NCI-H2081 treated with DMSO at 0.1 percent for 48 hours (cell line): ENCODE data around the gene MAML3.

Source experiments
- DNase-seq: peaks from one replicate; lab custom pipeline; 2025; lab: John Stamatoyannopoulos, UW

The MAML3 gene

GRCh38 chr4:140099983-140100382 is 54.0 kb downstream of the MAML3 start:
- no peak for DNase-seq

- no peak for DNase-seq
Measured at GRCh38 chr4:140098455-140099160, 55.4 kb downstream of the MAML3 start.

- no peak for DNase-seq
Measured at GRCh38 chr4:140097572-140097971, 56.4 kb downstream of the MAML3 start.

- DNase-seq: no peak
Measured at GRCh38 chr4:140096921-140097320, 57.1 kb downstream of the MAML3 start.

- no peak for DNase-seq
Measured at GRCh38 chr4:140096483-140096861, 57.5 kb downstream of the MAML3 start.

GRCh38 chr4:140095694-140096482 is 58.1 kb downstream of the MAML3 start:
- no peak for DNase-seq

- DNase-seq: no peak
Measured at GRCh38 chr4:140094438-140095420, 59.3 kb downstream of the MAML3 start.

GRCh38 chr4:140092094-140092851 is 61.7 kb downstream of the MAML3 start:
- DNase-seq: peak; percentile 50

- no peak for DNase-seq
Measured at GRCh38 chr4:140091305-140091704, 62.7 kb downstream of the MAML3 start.

GRCh38 chr4:140090215-140090731 is 63.7 kb downstream of the MAML3 start:
- no peak for DNase-seq

- no peak for DNase-seq
Measured at GRCh38 chr4:140089216-140089615, 64.8 kb downstream of the MAML3 start.

- DNase-seq: no peak
Measured at GRCh38 chr4:140088323-140088967, 65.5 kb downstream of the MAML3 start.

GRCh38 chr4:140085881-140086280 is 68.1 kb downstream of the MAML3 start:
- DNase-seq: no peak

- DNase-seq: no peak
Measured at GRCh38 chr4:140085062-140085622, 68.8 kb downstream of the MAML3 start.

- no peak for DNase-seq
Measured at GRCh38 chr4:140084385-140084784, 69.6 kb downstream of the MAML3 start.

GRCh38 chr4:140082391-140082755 is 71.6 kb downstream of the MAML3 start:
- no peak for DNase-seq

- DNase-seq: no peak
Measured at GRCh38 chr4:140081641-140082390, 72.2 kb downstream of the MAML3 start.

- no peak for DNase-seq
Measured at GRCh38 chr4:140080883-140081282, 73.1 kb downstream of the MAML3 start.

- no peak for DNase-seq
Measured at GRCh38 chr4:140078366-140078765, 75.6 kb downstream of the MAML3 start.

GRCh38 chr4:140076307-140076706 is 77.7 kb downstream of the MAML3 start:
- no peak for DNase-seq
